ENCODE results near the gene DRAP1.
"Not testable (repeated sequence)": the region's sequence is repeated elsewhere in the genome, so short reads cannot be mapped to it uniquely, and the experiment has no call there.

DRAP1 gene

GRCh38 chr11:65886826-65887722 is 32.2 kb upstream of the DRAP1 start:
- DNase-seq, result no peak

GRCh38 chr11:65887723-65888162 is 31.5 kb upstream of the DRAP1 start:
- no peak for DNase-seq

GRCh38 chr11:65888163-65888814 is 30.9 kb upstream of the DRAP1 start, which contains the start of gene FIBP:
TSS of gene FIBP (minus strand) at chr11:65888471. CDS start at chr11:65888418, 53 bp downstream.
- DNase-seq, result peak; percentile 98

- peak; percentile 96 for DNase-seq
Observed at GRCh38 chr11:65890324-65891218, 28.7 kb upstream of the DRAP1 start, which contains the start of gene CCDC85B. TSS of gene CCDC85B (plus strand) at chr11:65890673. CDS start at chr11:65890784, 111 bp downstream.

DNA sequence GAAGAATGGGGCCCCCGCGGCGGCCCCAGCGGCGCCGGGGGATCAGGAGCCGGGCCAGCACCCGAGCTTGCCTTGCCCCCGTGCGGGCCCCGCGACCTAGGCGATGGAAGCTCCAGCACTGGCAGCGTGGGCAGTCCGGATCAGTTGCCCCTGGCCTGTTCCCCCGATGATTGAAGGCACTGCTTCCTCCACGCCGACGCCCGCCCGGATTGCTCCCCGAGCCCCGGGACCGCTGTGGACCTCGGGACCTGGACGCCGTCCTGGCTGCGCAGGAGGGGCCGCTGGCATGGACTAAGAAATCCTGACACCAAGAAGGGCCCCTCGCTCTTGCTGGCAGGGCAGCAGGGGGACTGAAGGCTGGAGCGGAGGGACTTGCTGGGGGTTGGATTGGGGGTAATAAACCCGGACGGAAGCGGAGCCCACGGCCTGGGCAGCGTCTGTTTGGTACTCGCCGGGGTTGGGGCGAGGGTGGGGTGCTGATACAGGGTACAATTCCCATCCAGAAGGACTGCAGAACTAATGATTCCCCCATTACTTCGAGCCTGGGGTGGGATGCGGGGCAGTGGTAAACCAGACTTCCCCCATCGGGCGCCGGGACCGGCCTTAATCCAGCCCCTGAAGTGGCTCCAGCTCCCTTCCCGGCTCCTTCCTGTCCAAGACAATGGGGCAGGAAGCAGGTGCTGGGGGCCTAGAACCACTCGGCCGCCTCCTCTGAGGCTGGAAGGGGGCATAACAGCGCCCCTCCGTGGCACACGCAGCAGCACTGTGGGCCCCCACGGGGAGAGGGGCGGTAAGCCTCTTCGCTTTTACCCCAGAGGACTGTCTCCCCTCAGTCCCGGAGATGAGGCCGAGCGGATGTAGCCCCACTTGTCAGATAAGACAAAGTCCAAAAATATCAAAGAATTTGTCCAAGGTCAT is 27.7 kb upstream of the DRAP1 start:
- peak; percentile 29 for DNase-seq

- not testable (repeated sequence) for DNase-seq
Observed at GRCh38 chr11:65892137-65892540, 27.1 kb upstream of the DRAP1 start.

DNA sequence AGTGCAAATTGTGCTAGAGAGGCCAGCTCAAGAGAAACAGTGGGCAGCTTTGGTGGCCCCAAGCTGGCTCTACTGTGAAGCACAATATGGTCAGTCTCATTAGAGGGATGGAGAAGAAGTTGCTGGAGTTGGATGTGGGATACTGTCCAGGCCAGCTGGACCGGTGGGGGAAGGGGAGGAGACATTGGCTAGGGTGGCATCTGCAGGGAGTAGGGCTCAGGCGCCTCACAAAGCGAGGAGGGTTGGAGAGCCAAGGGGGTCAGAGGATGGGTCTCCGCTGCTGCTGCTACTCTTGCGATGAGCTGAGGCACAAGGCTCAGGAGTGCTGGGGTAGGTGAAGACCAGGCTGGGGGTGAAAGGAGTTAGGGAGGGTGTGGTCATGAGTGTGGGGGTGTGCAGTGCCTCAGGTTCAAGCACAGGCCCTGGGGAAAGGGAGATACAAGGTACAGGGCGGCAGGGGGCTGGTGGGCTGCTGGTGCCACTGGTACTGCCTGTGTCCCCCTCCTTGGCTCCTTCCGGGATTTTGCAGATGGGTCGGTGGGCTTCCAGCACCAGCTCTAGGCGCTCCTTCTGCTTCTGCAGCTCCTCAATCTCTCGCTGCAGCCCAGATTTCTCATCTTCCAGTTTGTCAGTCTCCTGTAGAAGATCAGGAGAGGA is 26.4 kb upstream of the DRAP1 start:
- no peak for DNase-seq

- DNase-seq, result no peak
Observed at GRCh38 chr11:65894034-65894591, 25.1 kb upstream of the DRAP1 start.

DNA sequence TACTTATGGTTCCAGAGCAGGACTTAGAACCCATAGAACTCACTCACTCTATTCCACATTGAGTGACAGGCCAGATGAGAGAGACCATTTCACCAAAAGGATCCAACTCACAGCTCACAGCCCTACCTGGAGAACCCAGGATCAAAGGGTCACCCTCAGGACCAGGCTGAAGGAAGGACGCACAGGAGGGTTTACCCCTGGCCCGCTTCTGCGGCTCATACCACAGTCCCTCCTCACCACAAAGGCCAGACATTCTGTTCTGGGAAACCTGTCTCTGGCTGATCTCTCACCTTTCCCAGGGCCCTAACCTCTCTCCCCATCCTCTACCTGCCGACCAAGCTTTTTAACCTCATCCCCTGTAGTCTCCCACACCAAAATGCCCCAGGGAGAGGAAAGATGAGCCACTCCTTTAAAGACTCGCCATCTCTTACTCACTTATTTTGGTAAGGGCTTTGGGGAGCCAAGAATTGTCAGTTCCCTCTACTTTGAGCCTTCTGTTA is 23.7 kb upstream of the DRAP1 start:
- DNase-seq, result no peak

DNA sequence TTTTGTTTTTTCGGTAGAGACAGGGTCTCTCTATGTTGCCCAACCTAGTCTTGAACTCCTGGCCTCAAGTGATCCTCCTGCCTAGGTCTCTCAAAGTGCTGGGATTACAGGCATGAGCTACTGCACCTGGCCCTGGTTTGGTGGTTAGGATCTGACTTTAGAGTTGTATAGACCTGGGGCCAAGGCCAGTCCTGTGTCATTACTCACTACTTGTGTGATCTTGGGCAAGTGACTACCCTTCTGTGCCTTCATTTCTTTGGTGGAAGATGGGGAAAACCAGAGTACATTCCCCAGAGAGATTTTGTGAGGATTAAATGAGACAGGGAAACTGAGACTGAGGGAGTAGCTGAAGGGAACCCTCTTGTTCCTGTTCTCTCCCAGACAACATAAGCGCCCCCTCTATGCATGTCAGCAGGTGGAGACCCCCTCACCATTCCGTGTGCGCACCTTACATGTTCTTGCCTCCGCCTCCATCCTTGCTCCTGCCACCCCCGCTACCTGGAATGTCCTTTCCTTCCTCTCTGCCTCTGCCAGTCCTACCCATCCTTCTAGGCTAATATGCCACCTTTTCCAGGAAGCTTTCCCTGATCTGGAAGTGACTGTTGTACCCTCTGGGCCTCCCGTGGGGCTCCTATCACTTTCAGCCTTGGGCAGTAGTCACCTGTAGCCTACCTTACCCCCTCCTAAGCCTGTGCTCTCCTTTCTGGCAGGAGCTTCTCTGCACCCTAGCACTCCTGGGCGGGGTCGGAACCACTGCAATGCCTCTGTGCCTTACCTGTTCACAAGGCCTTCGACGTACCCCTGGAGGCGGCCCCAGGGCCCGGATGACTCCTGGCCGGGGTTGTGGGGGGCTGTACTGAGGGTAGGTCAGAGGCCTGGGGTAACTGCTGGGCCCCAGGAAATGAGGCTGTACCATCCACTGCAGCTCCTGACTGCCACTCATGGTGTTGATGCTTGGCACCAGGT is 22.9 kb upstream of the DRAP1 start:
- no peak for DNase-seq

DNA sequence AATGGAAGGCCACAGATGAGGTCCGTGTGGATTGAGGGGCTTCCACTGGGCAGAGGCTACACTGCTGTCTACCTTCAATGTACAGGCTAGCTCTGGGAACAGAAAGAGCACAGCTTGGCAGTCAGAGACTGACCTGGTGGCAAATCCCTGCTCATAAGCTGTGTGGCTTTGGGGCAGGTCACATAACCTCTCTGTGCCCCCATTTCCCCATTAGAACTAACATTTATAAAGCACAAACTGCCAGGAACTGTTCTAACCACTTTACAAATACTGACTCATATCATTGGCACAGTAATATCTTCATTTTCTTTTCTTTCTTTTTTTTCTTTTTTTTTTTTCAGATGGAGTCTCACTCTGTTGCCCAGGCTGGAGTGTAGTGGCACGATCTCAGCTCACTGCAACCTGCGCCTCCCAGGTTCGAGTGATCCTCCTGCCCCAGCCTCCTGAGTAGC is 22.2 kb upstream of the DRAP1 start:
- no peak for DNase-seq

GRCh38 chr11:65898656-65899355 is 20.4 kb upstream of the DRAP1 start:
- no peak for DNase-seq

GRCh38 chr11:65899356-65900124 is 19.7 kb upstream of the DRAP1 start:
- DNase-seq, result peak; percentile 60

DNA sequence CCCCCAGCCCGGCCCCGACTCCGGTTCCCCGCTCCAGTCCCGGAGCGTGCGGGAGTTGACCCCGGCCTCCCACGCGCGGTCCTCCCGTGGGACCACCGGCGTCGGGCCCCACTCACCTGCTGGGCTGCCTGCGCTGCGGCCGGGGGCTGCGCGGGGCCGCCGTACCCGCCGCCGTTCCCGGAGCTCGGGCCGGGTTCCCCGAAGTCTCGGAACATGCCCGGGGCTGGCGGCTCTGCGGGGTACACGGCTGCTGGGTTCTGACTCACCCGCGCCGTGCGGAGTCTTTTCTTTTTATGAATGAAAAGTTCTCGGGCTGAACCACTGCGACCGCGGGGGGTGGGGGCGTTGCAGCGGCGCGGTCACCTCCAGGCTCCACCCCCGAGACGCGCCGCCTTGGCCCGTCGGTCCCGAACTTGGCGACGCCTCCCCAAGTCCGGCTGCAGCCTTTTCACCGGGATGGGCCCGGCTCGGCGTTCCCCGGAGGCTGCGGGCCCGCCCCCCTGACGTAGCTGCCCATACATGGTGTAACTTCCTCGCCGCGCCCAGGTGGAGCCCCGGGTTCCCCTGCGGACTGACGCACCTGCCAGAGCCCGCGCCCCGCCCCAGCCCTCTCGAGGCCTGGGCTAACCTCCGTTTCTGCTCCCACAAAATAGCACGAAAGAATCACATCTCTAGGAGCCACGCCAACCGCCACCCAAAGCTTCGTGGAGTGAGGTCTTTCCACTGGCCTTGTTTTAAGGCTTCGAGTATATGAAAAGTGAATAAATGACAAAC is 18.9 kb upstream of the DRAP1 start, which contains the start of gene FOSL1:
Gene FOSL1 (minus strand): TSS at position 264 of the 774 bp plus-strand sequence. CDS start 49 bp downstream, at position 215.
- peak; percentile 64 for DNase-seq

DNA sequence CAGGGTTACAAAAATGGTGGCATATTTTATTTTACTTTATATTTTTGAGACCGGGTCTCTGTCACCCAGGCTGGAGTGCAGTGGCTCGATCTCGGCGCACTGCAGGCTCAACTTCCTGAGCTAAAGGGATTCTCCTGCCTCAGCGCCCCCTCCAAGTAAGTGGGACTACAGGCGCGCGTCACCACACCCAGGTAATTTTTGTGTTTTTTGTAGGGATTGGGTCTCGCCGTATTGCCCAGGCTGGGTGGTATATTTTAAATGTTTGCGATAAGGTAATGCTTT is 18.4 kb upstream of the DRAP1 start:
- DNase-seq, result no peak

- no peak for DNase-seq
Observed at GRCh38 chr11:65903068-65903481, 16.2 kb upstream of the DRAP1 start.

DNA sequence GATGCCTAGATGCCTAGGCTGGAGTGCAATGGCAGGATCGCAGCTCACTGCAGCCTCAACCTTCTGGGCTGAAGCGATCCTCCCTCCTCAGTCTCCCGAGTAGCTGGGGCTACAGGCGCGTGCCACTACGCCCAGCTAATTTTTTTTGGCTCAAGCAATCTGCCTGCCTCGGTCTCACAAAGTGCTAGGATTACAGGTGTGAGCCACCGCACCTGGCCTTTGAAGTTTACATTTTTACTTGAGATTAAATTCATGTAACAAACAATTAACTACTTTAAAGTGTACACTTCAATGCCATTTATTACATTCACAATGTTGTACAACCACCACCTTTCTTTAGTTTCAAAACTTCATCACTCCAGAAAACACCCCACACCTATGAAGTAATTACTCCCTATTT is 15.5 kb upstream of the DRAP1 start:
- DNase-seq, result no peak

All from retina (tissue), 1 donor.